OCI-LY3 (cell line): ENCODE results near the gene HCRTR1.

Experiments
- CTCF ChIP-seq: fragments of 200-600, 300-600 bp; sonication (generic); IDR thresholded peaks from 2 replicates; pipeline ENCODE4 v1.5.1; 2014; ENCODE audit warnings: antibody characterized with exemption, low read length, low read depth
- EZH2phosphoT487 ChIP-seq: fragments of 200-600 bp; shearing (Covaris generic); IDR thresholded peaks from 2 replicates; pipeline ENCODE4 v1.6.1; 2018; ENCODE audit warnings: antibody characterized with exemption, mixed run types, low read depth

- TF ChIP-seq CTCF, result no peak
- TF ChIP-seq EZH2phosphoT487, result no peak
Measured at GRCh38 chr1:31675161-31675560, 57.7 kb downstream of the HCRTR1 start.
